ENCODE data around the gene ICE1.
"Not testable (repeated sequence)": the region's sequence is repeated elsewhere in the genome, so short reads cannot be mapped to it uniquely, and the experiment has no call there.

Gene ICE1

DNA sequence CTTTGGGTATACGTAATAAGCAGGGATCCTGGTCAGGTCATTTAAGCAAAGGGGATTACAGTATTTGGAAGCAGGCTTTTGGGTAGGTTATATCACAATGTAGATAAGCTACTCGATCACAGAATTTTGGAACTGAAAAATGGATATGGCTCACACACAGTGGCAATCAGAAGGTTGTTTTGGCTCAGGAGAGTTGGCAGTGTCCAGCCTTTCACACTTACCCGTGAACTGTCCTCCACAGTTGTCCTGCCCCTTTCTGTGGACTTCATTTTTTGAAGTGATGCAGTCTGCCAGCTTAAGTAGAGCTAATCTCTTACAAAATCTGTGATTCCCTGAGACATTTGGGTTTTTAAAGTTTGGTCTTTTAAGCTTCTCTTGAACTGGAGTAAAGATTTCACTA lies 30.7 kb downstream of the ICE1 start:
- no peak for DNase-seq (ENCODE audit: low read depth)

GRCh38 chr5:5454391-5454790 lies 31.9 kb downstream of the ICE1 start:
- DNase-seq (ENCODE audit: low read depth), result no peak

DNA sequence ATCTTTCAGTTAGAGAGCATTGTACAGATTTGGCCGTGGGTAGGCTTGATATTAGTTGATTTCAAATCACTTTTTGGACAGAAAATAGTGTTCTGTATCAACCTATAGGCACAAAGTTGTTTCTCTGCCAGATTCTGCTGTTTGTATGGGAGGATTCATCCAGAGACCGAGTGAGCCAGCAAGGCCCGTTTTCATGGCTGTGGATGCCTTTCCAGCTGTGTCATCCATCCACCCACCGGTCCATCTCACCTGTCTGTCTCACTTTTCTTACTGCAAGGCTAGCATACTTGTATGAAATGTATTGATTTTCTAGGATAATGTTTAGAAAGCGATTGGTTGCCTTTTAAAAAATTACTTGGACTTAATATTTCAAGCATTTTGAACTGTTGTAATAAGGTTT lies 34.4 kb downstream of the ICE1 start:
- DNase-seq (ENCODE audit: low read depth), result no peak

GRCh38 chr5:5460311-5460710 lies 37.8 kb downstream of the ICE1 start:
- no peak for DNase-seq (ENCODE audit: low read depth)

- no peak for DNase-seq (ENCODE audit: low read depth)
Measured at GRCh38 chr5:5461012-5461411, 38.5 kb downstream of the ICE1 start.

DNA sequence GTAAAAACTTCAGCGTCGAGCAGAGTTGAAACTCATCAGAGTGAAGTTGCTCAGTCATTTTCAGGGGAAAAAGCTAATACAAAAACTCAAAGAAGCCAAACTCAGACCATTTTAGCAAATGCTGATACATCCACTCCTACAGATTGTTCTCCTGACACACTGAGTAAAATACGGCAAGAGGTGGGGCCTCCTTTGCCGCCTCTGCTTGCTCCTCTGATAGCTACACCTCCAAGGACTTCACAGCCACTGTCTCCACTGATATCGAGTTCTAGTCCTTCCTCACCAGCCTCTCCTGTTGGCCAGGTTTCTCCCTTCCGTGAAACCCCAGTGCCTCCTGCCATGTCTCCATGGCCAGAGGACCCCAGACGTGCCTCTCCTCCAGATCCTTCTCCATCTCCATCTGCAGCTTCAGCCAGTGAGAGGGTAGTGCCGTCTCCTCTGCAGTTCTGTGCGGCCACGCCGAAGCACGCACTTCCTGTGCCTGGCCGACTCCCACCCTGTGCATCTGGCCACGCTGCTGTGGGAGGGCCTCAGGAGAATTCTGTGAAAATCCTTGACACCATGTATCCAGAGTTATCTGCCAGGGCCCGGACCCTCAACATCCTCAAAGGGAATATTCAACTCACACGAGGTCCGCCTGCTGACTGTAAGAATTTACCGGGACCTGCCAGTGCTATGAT lies 41.7 kb downstream of the ICE1 start:
- no peak for DNase-seq (ENCODE audit: low read depth)

DNA sequence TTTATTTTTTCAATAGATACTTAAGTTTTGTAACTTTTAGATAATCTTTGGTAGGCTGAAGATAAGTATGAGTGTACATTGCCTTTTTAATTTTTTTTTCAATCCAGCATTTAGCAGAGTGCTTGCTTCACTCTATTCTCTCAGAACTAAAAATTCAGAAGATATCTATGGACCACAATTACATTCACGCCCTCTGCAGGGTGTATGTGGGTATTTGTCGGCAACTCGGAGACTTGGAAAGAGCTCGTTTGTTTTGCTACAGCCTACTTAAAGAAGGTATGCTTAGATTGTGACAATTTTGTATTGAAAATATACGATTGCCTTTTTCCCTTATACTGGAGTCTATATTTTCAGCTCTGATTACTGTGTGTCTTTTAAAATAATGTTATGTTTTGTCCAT lies 43.8 kb downstream of the ICE1 start:
- no peak for DNase-seq (ENCODE audit: low read depth)

DNA sequence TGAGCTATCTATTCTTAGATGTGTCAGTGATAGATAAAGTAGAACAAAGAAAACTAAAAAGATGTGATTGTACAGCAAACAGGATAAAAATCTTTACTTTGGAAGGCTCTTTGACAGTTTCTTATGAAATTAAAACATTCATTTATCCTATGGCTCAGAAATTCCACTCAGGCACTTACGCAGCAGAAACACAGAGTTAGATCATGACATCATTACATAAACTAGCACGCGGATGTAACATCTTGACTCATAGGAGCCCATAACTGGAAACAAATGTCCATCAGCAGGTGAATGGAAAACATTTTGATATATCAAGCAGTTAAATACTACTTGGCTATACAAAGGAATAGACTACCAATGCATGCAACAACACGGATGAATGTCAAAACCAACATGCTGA lies 45.3 kb downstream of the ICE1 start:
- DNase-seq (ENCODE audit: low read depth), result peak; percentile 43

DNA sequence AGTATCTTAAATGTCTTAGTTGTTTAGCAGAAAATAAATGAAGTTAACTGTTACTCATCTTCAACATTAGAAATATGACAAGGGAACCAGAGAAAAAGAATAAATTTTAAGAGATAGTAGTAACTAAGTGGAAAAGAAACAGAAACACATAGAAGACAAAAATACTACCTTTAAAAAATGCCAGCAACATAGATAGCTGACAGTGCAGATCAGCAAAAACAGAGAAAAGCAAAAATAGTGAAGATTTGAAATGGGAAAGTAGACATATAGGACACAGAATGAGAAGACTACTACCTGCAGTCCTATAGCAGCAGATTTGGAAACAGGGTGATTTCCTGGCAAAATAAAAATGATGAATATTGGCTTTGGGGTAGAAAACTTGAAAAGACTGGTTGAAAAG lies 48.5 kb downstream of the ICE1 start:
- DNase-seq (ENCODE audit: low read depth), result no peak

GRCh38 chr5:5473226-5473625 lies 50.7 kb downstream of the ICE1 start:
- DNase-seq (ENCODE audit: low read depth), result no peak

DNA sequence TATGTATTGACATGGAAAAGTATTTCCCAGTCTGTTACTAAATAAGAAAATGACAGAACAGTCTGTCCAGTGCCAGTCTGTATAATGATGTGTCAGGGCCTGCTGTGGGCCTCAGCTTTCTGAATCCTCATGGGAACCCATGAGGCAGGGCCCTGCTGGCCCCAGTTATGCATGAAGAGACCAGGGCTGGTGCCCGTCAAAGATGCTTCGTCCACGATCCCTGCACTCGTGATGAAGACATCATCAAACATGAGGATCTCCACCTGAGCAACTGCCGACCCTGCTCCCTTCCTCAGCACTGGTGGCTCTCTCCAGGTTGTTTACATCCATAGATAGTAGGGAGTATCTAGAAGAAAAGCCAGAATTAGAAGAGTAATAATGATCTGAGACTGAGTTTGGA lies 52.5 kb downstream of the ICE1 start:
- no peak for DNase-seq (ENCODE audit: low read depth)

- DNase-seq (ENCODE audit: low read depth), result no peak
Measured at GRCh38 chr5:5475975-5476374, 53.5 kb downstream of the ICE1 start.

DNA sequence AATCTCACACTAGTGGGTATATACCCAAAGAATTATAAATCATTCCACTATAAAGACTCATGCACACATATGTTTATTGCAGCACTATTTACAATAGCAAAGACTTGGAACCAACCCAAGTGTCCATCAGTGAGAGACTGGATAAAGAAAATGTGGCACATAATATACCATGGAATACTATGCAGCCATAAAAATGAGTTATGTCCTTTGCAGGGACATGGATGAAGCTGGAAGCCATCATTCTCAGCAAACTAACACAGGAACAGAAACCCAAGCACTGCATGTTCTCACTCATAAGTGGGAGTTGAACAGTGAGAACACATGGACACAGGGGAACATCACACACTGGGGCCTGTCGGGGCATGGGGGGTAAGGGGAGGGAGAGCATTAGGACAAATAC lies 57.1 kb downstream of the ICE1 start:
- not testable (repeated sequence) for DNase-seq (ENCODE audit: low read depth)

- no peak for DNase-seq (ENCODE audit: low read depth)
Measured at GRCh38 chr5:5480481-5481111, 58.1 kb downstream of the ICE1 start.

- no peak for DNase-seq (ENCODE audit: low read depth)
Measured at GRCh38 chr5:5481206-5481605, 58.7 kb downstream of the ICE1 start.

DNA sequence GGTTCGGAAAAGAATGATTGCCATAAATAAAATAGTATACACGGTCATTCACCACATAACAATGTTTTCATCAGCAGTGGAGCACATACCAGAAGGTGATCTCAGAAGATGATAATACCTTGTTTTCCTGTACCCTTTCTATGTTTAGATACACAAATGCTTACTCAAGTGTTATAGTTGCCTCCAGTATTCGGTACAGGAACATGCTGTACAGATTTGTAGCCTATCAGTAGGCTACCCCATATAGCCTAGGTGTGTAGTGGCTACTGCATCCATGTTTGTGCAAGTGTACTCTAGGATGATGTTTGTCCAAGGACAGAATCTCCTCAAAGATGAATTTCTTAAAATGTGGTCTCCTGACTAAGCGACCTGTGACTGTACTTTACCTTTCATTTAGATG lies 59.2 kb downstream of the ICE1 start:
- no peak for DNase-seq (ENCODE audit: low read depth)

GRCh38 chr5:5483350-5483749 lies 60.9 kb downstream of the ICE1 start:
- DNase-seq (ENCODE audit: low read depth), result no peak

DNA sequence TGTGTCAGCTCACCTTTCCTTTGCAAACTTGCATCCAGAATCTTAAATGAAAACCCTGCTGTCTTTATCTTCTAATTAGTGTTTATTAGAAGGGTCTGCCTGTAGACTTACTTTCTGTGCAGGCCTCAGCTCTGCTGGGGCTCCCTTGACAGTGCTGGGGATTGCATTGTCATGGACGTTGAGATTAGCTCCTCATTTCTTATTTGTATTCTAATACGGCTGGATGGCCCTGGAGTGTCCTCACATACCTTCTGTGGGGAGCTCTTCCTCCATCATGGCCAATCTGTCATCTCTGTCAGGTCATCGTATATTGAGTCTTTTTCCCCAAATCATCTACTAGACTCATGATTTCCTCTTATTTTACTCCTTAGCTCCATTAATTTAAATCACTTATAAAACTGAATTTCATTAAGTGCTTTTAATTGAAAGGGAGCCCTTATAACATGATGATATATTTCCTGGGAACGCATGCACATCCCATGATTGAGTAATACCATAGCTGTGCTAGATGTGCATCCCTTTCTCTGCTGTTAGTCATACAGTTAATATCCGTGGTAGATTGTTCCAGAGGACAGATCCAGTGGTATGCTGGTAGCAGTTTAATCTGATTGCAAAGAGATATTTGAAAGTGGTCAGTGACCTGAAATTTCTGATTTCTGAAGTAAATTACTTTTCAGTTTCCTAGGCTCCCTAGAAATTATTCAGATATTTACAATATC lies 61.6 kb downstream of the ICE1 start:
- DNase-seq (ENCODE audit: low read depth), result peak; percentile 16

DNA sequence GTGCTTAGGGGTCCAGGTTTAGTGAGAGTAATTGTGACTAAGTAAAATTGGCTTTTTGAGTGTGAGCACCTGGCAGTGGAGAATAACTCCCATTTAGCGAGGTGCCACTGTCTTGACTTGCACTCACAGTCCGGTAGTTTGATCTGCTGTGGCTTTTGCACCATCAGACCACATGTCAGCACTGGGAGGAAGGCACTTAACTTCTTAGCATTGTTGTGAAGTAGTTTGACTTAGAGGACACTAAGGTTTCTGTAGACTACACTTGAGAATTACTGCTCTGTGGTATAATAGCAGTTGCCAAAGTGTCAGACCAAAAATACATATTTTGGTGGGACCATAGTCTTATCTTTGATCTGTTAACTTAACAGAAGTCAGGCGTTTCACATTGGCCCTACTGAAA lies 63.6 kb downstream of the ICE1 start:
- no peak for DNase-seq (ENCODE audit: low read depth)

GRCh38 chr5:5487585-5488360 lies 65.3 kb downstream of the ICE1 start:
- DNase-seq (ENCODE audit: low read depth), result no peak

- DNase-seq (ENCODE audit: low read depth), result no peak
Measured at GRCh38 chr5:5490774-5491347, 68.4 kb downstream of the ICE1 start.
